GM19193 (cell line): Measurements from ENCODE around the gene TBC1D1.

ENCODE experiments used
- POLR2A ChIP-seq: IDR thresholded peaks from 4 replicates; pipeline ENCODE4 v1.6.1; 2011; ENCODE audit not compliant: insufficient read depth, insufficient read length; ENCODE audit errors: extremely low read depth

The TBC1D1 gene

DNA sequence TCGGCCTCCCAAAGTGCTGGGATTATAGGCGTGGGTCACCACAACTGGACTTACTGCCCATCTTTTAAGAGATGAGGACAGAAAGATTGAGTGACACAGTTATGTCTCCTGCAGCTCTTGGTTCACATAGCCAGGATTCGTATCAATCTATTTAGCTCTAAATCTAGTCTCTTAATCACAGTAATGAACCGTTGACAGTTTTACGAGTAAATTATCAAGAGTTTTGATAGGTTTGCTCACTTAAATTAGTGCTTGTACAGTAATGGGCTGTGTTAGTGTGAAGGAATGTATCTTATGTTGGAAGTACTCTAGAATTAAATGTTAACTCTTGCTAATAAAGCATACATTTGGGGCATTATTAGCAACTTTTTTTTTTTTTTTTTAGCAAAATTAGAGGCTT is 175.0 kb downstream of the TBC1D1 start:
- TF ChIP-seq POLR2A, result no peak

DNA sequence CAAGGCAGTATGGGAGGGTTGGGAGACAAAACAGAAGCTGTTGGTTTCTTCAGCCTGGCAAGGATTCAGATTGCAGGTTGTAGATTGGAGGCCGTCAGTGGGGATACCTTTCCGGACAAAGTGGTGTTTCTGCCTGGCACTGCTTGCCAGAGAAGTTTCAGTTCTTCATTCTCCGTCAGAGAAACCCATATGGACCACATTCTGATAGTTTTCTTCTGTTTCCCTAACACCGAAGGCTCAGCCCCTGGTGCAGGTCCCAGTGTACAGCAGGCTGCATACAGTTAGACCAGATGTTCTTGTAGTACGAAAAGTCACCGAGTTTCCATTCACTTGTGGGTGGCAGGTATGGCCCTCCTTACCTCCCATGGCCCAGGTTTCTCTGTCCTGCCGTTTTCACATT is 176.6 kb downstream of the TBC1D1 start:
- no peak for TF ChIP-seq POLR2A

- TF ChIP-seq POLR2A, result no peak
These were observed 177.2 kb downstream of the TBC1D1 start for GRCh38 chr4:38068107-38068506.

DNA sequence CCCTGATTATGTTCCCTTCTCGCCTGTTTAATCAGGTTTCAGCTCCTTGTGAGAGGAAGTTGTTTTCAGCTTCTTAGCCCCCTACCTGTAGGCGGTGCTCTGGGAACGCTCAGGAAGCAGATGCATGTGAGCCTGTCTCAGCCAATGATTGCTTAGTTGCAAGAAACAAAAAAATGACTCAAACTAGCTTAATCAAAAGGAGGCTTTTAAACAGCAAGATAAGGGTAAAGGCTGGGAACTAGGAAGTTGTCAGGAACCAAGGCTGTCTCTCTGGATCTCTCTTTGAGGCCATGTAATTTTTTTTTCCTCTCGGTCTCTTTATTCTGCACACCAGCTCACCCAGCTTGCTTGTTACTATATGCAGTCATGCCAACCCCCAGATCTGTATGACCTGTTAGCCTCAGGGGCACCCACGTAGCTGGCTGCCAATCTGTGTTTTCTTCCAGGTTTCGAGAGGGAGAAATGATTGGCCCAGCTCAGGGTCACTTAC is 178.4 kb downstream of the TBC1D1 start:
- TF ChIP-seq POLR2A, result no peak

DNA sequence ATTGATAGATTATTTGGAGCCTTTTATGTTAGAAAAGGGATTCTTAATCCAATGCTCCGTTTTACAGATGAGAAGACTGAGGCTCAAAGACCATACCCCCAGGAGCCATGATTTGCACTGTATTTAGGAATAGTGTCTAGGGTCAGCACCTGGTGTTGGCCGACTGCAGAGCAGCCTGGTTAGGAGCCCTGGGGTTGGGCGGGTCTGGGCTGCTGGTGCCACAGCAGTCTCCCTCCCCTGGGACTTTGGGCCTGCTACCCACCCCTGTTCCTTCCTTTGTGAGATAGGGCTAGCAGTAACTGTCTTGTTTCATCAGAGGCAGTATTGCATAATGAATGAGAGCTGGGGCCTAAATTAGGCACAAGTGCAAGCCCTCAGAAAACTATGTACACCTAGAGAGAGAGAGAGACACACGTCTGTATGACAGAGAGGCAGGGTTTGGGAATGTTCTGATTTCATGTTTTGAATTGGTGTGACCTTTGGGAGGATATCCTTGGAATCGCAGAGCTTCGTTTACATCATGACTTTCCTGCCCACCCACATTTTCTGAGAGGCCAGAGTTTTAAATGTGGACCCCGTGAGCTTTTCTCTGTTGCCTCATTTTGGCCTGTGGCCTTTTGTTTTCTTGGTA is 181.0 kb downstream of the TBC1D1 start:
- no peak for TF ChIP-seq POLR2A

DNA sequence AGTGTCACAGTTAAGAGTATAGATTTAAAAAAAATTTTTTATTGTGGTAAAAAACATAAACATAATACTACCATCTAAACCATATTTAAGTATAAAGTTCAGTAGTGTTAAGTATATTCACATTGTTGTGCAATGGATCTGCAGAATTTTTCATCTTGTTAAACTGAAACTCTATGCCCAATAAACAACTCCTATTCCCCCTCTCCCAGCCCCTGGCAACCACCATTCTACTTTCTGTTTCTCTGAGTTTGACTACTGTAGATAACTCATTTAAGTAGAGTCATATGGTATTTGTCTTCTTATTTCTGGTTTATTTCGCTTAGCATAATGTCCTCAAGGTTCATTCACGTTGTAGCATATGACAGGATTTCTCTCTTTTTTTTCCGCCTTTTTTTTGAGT is 181.7 kb downstream of the TBC1D1 start:
- no peak for TF ChIP-seq POLR2A

GRCh38 chr4:38073596-38074234 is 182.8 kb downstream of the TBC1D1 start:
- TF ChIP-seq POLR2A, result no peak

GRCh38 chr4:38075370-38076152 is 184.7 kb downstream of the TBC1D1 start:
- no peak for TF ChIP-seq POLR2A

GRCh38 chr4:38076153-38076669 is 185.3 kb downstream of the TBC1D1 start:
- no peak for TF ChIP-seq POLR2A

- no peak for TF ChIP-seq POLR2A
These were observed 187.1 kb downstream of the TBC1D1 start for GRCh38 chr4:38077791-38078489.

GRCh38 chr4:38078590-38079421 is 187.9 kb downstream of the TBC1D1 start:
- no peak for TF ChIP-seq POLR2A

DNA sequence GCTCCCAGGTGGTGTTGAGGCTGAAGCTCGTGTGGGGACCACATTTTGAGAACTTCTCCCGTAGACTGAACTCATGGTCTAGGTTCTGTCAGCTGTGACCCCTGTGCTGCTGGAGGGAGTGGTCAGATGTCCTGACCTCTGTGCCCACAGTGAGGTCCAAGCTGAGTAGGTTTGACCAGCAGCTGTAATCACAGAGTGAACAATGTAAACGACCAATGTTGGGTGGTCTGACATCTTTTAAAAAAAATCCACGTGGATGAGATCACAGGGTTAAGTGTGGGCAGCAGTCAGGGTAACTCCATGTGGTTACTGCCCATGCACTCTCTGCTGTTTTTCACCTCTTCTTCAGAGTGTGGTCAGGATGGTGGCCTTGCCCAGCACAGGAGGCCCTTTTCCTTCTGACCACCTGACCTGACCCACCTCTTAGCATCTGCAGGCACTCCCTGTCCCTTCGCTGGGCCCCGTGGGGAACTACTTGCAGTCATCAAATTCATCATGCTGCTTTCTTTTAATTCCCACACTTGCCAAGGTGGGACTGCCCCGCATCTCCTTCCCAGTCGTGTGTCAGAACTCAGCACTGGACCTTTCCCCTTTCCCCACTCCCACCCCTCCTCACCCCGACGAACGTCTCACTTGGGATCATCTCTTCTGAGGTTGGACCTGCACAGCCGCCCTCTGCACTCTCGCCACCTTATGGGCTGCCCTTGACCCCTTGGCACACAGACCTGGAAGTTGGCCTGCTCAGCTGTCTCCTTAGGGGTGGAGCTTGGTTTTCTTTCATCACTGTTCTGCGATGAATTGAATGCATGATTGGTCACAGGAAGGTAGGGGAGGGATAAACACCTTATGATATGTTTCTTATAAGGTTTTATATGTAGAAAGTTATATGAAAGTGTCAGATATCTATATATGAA is 189.4 kb downstream of the TBC1D1 start:
- TF ChIP-seq POLR2A, result no peak

DNA sequence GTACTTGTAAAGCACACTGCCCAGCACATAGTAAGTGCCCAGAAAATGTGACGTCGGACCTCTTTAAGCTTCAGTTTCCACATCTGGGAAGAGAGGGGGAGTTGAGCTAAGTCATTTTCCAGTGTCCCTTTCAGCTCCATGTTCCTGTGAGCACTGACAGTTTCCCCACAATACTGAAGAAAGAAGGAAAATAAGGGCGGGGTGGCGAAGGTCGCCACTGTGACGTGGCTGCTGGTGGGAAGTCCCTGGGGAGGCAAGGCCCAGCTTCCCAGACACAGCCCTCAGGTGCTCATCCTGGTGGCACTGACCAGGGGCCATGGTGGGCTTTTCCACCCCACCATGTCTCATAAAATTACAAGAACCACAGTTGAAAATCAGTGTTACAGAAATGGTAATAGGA is 191.1 kb downstream of the TBC1D1 start:
- TF ChIP-seq POLR2A, result no peak
